Hepatocyte (in vitro differentiated cells): Measurements from ENCODE around the gene ECSCR. TPM values are rescaled to one million over a fixed set of nuclear protein-coding genes. Genes with fewer than 3 reads are reported as not detected.

Experiments
- DNase-seq: peaks from one replicate; pipeline ENCODE4 v3.0.0-alpha.2; 2016; ENCODE audit warnings: low spot score
- H2AFZ ChIP-seq: fragments of 200-600 bp; sonication (generic); 2 replicates; pipeline ENCODE4 v1.6.0; 2016; ENCODE audit warnings: antibody characterized with exemption, mild to moderate bottlenecking
- H3K27ac ChIP-seq: fragments of 200-600 bp; sonication (generic); 2 replicates; pipeline ENCODE4 v1.5.1; 2016; ENCODE audit warnings: mild to moderate bottlenecking
- H3K27me3 ChIP-seq: fragments of 200-600 bp; sonication (generic); 2 replicates; pipeline ENCODE4 v1.6.1; 2016
- H3K36me3 ChIP-seq: fragments of 200-600 bp; sonication (generic); replicated peaks from 2 replicates; pipeline ENCODE4 v1.5.1; 2016; ENCODE audit warnings: low read depth; ENCODE audit not compliant: insufficient read depth
- H3K4me1 ChIP-seq: fragments of 200-600 bp; sonication (generic); 2 replicates; pipeline ENCODE4 v1.5.1; 2016; ENCODE audit warnings: mild to moderate bottlenecking, moderate library complexity; ENCODE audit not compliant: insufficient read depth
- H3K4me2 ChIP-seq: fragments of 200-600 bp; sonication (generic); 2 replicates; pipeline ENCODE4 v1.6.0; 2016
- H3K4me3 ChIP-seq: fragments of 200-600 bp; sonication (generic); 2 replicates; pipeline ENCODE4 v1.5.1; 2016; ENCODE audit warnings: mild to moderate bottlenecking
- H3K79me2 ChIP-seq: fragments of 200-600 bp; sonication (generic); 2 replicates; pipeline ENCODE4 v1.6.0; 2017; ENCODE audit warnings: mild to moderate bottlenecking
- H3K9me2 ChIP-seq: fragments of 200-600 bp; sonication (generic); replicated peaks from 2 replicates; pipeline ENCODE4 v1.6.0; 2017; ENCODE audit warnings: mild to moderate bottlenecking; ENCODE audit not compliant: insufficient read depth
- H3K9me3 ChIP-seq: fragments of 200-600 bp; sonication (generic); 2 replicates; pipeline ENCODE4 v1.5.1; 2016; ENCODE audit warnings: low read depth, mild to moderate bottlenecking
- H4K20me1 ChIP-seq: fragments of 200-600 bp; sonication (generic); 2 replicates; pipeline ENCODE4 v1.6.0; 2016; ENCODE audit warnings: mild to moderate bottlenecking; ENCODE audit not compliant: insufficient read depth, poor library complexity, severe bottlenecking
- CTCF ChIP-seq: fragments of 200-600 bp; sonication (generic); IDR thresholded peaks from 2 replicates; pipeline ENCODE4 v1.5.1; 2016; ENCODE audit warnings: antibody characterized with exemption, mild to moderate bottlenecking; ENCODE audit not compliant: poor library complexity
- EZH2 ChIP-seq: fragments of 200-600 bp; sonication (generic); IDR thresholded peaks from 2 replicates; pipeline ENCODE4 v1.6.1; 2016; ENCODE audit warnings: antibody characterized with exemption, mild to moderate bottlenecking, borderline replicate concordance
- EZH2phosphoT487 ChIP-seq: fragments of 200-600 bp; sonication (generic); IDR thresholded peaks from one replicate; pipeline ENCODE4 v1.6.1; 2018; ENCODE audit warnings: antibody characterized with exemption, mild to moderate bottlenecking, low read depth, moderate library complexity; ENCODE audit not compliant: unreplicated experiment, severe bottlenecking
- WGBS: methylation state at CpG from one replicate; pipeline ENCODE4 v1.1.6; 2016; ENCODE audit warnings: low lambda C conversion rate; ENCODE audit errors: missing lambda C conversion rate; 5-methylcytosine and 5-hydroxymethylcytosine counted together
- polyA plus RNA-seq: library from polyadenylated mRNA; unstranded; fragments of >200 nt; fragmentation: Nextera tagmentation; extraction: Ambion mirVana; gene quantifications from 2 replicates; pipeline ENCODE4 v1.2.1, GENCODE V29; 2016
- total RNA-seq: library from RNA; depleted of rRNA; stranded (reverse); fragments of >200 nt; gene quantifications from 2 replicates; pipeline ENCODE4 v1.2.3, GENCODE V29; 2014

ECSCR gene
- total and polyA plus RNA-seq, 2 experiments from 2014 or later: 0.27 to 0.42 TPM

GRCh38 chr5:139457241-139457640, 5.3 kb downstream of the ECSCR start:
- no peak overlapping the region for H2AFZ ChIP-seq
- no peaks in the 10 kb centered on the region for H3K4me1 ChIP-seq
- no peak for TF ChIP-seq CTCF
- TF ChIP-seq EZH2phosphoT487: no peak
- no peaks in the 10 kb centered on the region for H3K27me3 ChIP-seq
- H3K9me3 ChIP-seq: no peaks in the 10 kb centered on the region
- H3K36me3 ChIP-seq: no peaks in the 10 kb centered on the region
- H3K4me2 ChIP-seq: no peak overlapping the region
- H4K20me1 ChIP-seq: no peaks in the 10 kb centered on the region
- H3K79me2 ChIP-seq: no peaks in the 10 kb centered on the region
- H3K9me2 ChIP-seq: no peaks in the 10 kb centered on the region
- H3K4me3 ChIP-seq: no peak overlapping the region
- no peak overlapping the region for H3K27ac ChIP-seq
- WGBS: 98% methylated on average over 5 of the region's 5 CpGs
- DNase-seq: no peak

- Histone ChIP-seq H3K9me3 (no peaks in the 10 kb centered on the region), H2AFZ (no peak overlapping the region)
- DNase-seq: no peak
These were observed 5.8 kb downstream of the ECSCR start for GRCh38 chr5:139456776-139457175.

GRCh38 chr5:139454568-139455290, 7.8 kb downstream of the ECSCR start:
- H3K9me2 ChIP-seq: no peaks in the 10 kb centered on the region
- H4K20me1 ChIP-seq: no peaks in the 10 kb centered on the region
- no peak for DNase-seq
- no peaks in the 10 kb centered on the region for H3K4me1 ChIP-seq
- H3K27ac ChIP-seq: no peak overlapping the region
- WGBS: 81% methylated on average over 10 of the region's 11 CpGs
- H3K79me2 ChIP-seq: no peaks in the 10 kb centered on the region
- H2AFZ ChIP-seq: no peak overlapping the region
- no peaks in the 10 kb centered on the region for H3K9me3 ChIP-seq
- H3K4me2 ChIP-seq: no peak overlapping the region
- no peak overlapping the region for H3K4me3 ChIP-seq
- H3K36me3 ChIP-seq: no peaks in the 10 kb centered on the region
- no peaks in the 10 kb centered on the region for H3K27me3 ChIP-seq
- TF ChIP-seq EZH2 (no peak), EZH2phosphoT487 (no peak), CTCF (no peak)

More at GRCh38 chr5:139456776-139457175, 5.8 kb downstream of the ECSCR start:
- H3K27me3 ChIP-seq: no peaks in the 10 kb centered on the region
- no peak overlapping the region for H3K4me3 ChIP-seq
- no peak for TF ChIP-seq EZH2phosphoT487
- no peak for TF ChIP-seq CTCF
- 95% methylated on average over 12 of the region's 12 CpGs for WGBS
- H3K79me2 ChIP-seq: no peaks in the 10 kb centered on the region
- no peaks in the 10 kb centered on the region for H3K36me3 ChIP-seq
- no peaks in the 10 kb centered on the region for H4K20me1 ChIP-seq
- H3K4me2 ChIP-seq: no peak overlapping the region
- no peaks in the 10 kb centered on the region for H3K4me1 ChIP-seq
- H3K9me2 ChIP-seq: no peaks in the 10 kb centered on the region
- no peak overlapping the region for H3K27ac ChIP-seq
